ENCODE measurements around the gene PFN3. TPM values are rescaled to one million over a fixed set of nuclear protein-coding genes. Genes with fewer than 3 reads are reported as not detected.

The PFN3 gene
- total and polyA plus RNA-seq, 2 of the 13 experiments (the other 11 are each of a cell fraction or from before 2014, with no cell fraction given), result not detected

DNA sequence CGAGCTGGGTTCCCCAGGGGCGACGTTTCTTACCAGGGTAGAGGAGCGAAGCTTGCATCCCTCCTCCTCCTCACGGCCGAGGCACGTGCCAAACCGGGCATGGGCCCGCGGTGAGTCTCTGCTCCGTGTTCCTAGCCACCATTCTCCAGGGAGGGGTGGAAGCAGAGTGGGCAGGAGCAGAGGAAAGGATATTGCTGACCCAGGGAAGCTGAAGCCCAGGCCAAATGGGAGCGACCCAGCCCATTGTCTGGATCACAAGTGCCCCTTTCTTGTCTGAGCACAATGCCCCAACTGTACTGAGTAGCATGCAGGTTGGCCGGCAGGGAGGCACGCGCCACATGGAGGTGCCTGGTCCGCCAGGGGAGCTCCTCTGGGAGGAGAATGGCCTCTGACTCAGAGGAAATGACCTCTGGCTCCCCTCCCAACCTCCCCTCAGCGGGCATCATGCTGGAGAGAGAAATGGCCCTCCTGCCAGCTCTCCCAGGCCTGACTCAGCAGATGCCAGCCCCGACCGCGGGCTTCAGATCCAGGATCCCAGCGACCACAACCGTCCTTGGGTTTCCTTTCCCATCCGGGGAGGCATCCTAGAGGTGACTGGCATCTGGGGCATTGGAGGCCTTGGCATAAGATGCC, 47.3 kb upstream of the PFN3 start (continued):
- TF ChIP-seq, protein P1, sequence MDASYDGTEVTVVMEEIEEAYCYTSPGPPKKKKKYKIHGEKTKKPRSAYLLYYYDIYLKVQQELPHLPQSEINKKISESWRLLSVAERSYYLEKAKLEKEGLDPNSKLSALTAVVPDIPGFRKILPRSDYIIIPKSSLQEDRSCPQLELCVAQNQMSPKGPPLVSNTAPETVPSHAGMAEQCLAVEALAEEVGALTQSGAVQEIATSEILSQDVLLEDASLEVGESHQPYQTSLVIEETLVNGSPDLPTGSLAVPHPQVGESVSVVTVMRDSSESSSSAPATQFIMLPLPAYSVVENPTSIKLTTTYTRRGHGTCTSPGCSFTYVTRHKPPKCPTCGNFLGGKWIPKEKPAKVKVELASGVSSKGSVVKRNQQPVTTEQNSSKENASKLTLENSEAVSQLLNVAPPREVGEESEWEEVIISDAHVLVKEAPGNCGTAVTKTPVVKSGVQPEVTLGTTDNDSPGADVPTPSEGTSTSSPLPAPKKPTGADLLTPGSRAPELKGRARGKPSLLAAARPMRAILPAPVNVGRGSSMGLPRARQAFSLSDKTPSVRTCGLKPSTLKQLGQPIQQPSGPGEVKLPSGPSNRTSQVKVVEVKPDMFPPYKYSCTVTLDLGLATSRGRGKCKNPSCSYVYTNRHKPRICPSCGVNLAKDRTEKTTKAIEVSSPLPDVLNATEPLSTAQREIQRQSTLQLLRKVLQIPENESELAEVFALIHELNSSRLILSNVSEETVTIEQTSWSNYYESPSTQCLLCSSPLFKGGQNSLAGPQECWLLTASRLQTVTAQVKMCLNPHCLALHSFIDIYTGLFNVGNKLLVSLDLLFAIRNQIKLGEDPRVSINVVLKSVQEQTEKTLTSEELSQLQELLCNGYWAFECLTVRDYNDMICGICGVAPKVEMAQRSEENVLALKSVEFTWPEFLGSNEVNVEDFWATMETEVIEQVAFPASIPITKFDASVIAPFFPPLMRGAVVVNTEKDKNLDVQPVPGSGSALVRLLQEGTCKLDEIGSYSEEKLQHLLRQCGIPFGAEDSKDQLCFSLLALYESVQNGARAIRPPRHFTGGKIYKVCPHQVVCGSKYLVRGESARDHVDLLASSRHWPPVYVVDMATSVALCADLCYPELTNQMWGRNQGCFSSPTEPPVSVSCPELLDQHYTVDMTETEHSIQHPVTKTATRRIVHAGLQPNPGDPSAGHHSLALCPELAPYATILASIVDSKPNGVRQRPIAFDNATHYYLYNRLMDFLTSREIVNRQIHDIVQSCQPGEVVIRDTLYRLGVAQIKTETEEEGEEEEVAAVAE (CRISPR knock-in tag; IDR thresholded peaks at IDR 0.05; ENCODE audit: borderline replicate concordance), result peak; percentile 60; the same call in 1 of the 2 replicates
- TF ChIP-seq HDAC1 (CRISPR knock-in tag; IDR thresholded peaks at IDR 0.05), result 0 out of 2 replicates have a peak, but pooled peaks have one; percentile 45
- TF ChIP-seq, protein P2, sequence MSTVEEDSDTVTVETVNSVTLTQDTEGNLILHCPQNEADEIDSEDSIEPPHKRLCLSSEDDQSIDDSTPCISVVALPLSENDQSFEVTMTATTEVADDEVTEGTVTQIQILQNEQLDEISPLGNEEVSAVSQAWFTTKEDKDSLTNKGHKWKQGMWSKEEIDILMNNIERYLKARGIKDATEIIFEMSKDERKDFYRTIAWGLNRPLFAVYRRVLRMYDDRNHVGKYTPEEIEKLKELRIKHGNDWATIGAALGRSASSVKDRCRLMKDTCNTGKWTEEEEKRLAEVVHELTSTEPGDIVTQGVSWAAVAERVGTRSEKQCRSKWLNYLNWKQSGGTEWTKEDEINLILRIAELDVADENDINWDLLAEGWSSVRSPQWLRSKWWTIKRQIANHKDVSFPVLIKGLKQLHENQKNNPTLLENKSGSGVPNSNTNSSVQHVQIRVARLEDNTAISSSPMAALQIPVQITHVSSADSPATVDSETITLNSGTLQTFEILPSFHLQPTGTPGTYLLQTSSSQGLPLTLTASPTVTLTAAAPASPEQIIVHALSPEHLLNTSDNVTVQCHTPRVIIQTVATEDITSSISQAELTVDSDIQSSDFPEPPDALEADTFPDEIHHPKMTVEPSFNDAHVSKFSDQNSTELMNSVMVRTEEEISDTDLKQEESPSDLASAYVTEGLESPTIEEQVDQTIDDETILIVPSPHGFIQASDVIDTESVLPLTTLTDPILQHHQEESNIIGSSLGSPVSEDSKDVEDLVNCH (CRISPR knock-in tag; IDR thresholded peaks at IDR 0.05), result no peak
- TF ChIP-seq, protein P3, sequence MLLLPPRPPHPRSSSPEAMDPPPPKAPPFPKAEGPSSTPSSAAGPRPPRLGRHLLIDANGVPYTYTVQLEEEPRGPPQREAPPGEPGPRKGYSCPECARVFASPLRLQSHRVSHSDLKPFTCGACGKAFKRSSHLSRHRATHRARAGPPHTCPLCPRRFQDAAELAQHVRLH (CRISPR knock-in tag; IDR thresholded peaks at IDR 0.05; ENCODE audit: borderline replicate concordance, low read depth), result 0 out of 2 replicates have a peak, but pooled peaks have one; percentile 33
- TF ChIP-seq, protein P4, sequence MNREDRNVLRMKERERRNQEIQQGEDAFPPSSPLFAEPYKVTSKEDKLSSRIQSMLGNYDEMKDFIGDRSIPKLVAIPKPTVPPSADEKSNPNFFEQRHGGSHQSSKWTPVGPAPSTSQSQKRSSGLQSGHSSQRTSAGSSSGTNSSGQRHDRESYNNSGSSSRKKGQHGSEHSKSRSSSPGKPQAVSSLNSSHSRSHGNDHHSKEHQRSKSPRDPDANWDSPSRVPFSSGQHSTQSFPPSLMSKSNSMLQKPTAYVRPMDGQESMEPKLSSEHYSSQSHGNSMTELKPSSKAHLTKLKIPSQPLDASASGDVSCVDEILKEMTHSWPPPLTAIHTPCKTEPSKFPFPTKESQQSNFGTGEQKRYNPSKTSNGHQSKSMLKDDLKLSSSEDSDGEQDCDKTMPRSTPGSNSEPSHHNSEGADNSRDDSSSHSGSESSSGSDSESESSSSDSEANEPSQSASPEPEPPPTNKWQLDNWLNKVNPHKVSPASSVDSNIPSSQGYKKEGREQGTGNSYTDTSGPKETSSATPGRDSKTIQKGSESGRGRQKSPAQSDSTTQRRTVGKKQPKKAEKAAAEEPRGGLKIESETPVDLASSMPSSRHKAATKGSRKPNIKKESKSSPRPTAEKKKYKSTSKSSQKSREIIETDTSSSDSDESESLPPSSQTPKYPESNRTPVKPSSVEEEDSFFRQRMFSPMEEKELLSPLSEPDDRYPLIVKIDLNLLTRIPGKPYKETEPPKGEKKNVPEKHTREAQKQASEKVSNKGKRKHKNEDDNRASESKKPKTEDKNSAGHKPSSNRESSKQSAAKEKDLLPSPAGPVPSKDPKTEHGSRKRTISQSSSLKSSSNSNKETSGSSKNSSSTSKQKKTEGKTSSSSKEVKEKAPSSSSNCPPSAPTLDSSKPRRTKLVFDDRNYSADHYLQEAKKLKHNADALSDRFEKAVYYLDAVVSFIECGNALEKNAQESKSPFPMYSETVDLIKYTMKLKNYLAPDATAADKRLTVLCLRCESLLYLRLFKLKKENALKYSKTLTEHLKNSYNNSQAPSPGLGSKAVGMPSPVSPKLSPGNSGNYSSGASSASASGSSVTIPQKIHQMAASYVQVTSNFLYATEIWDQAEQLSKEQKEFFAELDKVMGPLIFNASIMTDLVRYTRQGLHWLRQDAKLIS (CRISPR knock-in tag; IDR thresholded peaks at IDR 0.05), result no peak
- TF ChIP-seq U2AF1 (optimal IDR thresholded peaks at IDR 0.05; ENCODE audit: low read depth, low read length), result no peak
- peak; percentile 55; the same call in 1 of the 2 replicates for TF ChIP-seq ELF3 (CRISPR knock-in tag; IDR thresholded peaks at IDR 0.05)
- TF ChIP-seq, protein P5, sequence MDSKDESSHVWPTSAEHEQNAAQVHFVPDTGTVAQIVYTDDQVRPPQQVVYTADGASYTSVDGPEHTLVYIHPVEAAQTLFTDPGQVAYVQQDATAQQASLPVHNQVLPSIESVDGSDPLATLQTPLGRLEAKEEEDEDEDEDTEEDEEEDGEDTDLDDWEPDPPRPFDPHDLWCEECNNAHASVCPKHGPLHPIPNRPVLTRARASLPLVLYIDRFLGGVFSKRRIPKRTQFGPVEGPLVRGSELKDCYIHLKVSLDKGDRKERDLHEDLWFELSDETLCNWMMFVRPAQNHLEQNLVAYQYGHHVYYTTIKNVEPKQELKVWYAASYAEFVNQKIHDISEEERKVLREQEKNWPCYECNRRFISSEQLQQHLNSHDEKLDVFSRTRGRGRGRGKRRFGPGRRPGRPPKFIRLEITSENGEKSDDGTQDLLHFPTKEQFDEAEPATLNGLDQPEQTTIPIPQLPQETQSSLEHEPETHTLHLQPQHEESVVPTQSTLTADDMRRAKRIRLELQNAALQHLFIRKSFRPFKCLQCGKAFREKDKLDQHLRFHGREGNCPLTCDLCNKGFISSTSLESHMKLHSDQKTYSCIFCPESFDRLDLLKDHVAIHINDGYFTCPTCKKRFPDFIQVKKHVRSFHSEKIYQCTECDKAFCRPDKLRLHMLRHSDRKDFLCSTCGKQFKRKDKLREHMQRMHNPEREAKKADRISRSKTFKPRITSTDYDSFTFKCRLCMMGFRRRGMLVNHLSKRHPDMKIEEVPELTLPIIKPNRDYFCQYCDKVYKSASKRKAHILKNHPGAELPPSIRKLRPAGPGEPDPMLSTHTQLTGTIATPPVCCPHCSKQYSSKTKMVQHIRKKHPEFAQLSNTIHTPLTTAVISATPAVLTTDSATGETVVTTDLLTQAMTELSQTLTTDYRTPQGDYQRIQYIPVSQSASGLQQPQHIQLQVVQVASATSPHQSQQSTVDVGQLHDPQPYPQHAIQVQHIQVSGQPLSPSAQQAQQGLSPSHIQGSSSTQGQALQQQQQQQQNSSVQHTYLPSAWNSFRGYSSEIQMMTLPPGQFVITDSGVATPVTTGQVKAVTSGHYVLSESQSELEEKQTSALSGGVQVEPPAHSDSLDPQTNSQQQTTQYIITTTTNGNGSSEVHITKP (CRISPR knock-in tag; IDR thresholded peaks at IDR 0.05; ENCODE audit: low read depth), result peak; percentile 57; the same call in 1 of the 2 replicates
- TF ChIP-seq ZNF205 (CRISPR knock-in tag; IDR thresholded peaks at IDR 0.05), result peak; percentile 88
- TF ChIP-seq ZNF788 (CRISPR knock-in tag; IDR thresholded peaks at IDR 0.05; ENCODE audit: borderline replicate concordance), result peak; percentile 40; the same call in 1 of the 2 replicates
- TF ChIP-seq, protein P6, sequence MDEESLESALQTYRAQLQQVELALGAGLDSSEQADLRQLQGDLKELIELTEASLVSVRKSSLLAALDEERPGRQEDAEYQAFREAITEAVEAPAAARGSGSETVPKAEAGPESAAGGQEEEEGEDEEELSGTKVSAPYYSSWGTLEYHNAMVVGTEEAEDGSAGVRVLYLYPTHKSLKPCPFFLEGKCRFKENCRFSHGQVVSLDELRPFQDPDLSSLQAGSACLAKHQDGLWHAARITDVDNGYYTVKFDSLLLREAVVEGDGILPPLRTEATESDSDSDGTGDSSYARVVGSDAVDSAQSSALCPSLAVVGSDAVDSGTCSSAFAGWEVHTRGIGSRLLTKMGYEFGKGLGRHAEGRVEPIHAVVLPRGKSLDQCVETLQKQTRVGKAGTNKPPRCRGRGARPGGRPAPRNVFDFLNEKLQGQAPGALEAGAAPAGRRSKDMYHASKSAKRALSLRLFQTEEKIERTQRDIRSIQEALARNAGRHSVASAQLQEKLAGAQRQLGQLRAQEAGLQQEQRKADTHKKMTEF (CRISPR knock-in tag; IDR thresholded peaks at IDR 0.05), result peak; percentile 74

All from HepG2 (cell line).